ENCODE results near the gene GMDS. TPM values are rescaled to one million over a fixed set of nuclear protein-coding genes. Genes with fewer than 3 reads are reported as not detected.

The GMDS gene
- total RNA-seq, 2 experiments from 2014 or later = 13.9 to 16.4 TPM

DNA sequence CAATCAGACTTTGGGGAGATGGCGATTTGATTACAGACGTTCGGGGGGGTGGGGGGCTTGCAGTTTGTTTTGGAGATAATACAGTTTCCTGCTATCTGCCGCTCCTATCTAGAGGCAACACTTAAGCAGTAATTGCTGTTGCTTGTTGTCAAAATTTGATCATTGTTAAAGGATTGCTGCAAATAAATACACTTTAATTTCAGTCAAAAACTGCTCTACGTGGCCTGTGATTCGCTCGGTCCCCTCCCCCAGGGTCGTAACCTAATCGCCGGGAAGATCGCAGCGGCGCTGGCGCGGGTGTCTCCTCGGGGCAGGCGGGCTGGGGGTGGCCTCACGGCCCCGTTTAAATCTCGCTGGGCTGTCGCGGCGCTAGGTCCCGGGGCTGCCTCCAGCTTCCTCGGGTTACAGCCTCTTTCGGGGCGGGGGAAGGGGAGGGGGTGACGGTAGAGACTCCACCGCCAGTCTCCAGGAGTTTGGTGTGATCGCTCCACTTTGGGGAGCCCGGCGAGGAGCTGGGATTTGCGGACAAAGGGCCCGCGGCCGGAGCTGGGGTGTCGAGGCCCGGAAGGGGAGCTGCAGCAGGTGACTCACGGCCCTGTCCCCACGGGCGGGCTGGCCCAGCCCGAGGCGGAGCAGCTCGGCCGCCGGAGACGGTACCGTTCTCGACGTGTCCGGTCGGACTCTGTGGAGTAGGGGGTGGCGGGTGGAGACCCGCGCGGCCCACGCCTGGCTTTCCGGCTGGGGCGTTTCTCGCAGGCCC is 631.5 kb downstream of the GMDS start:
- ATAC-seq (ENCODE audit: poor library complexity) = no peak
- H3K27ac Mint-ChIP-seq = no peak overlapping the region

DNA sequence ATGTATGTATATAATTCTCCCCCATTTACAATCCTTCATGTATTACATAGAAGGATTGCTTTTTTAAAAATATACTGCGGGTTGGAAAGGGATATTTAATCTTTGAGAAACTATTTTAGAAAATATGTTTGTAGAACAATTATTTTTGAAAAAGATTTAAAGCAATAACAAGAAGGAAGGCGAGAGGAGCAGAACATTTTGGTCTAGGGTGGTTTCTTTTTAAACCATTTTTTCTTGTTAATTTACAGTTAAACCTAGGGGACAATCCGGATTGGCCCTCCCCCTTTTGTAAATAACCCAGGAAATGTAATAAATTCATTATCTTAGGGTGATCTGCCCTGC is 632.1 kb downstream of the GMDS start:
- Histone ChIP-seq H3K4me1 (ENCODE audit: insufficient read depth, low read length) (peaks cover 37% of the 10 kb centered on the region), H3K27me3 (ENCODE audit: control insufficient read depth in 1 of 2, insufficient read depth in 2 of 2, low read length in 2 of 2) (peaks cover 63 to 79% of the 10 kb centered on the region in 2 experiments), H3K9me3 (ENCODE audit: control insufficient read depth in 1 of 2, insufficient read depth in 1 of 2, low read length in 2 of 2) (peaks cover 0 to 28% of the 10 kb centered on the region in 2 experiments), H3K36me3 (ENCODE audit: insufficient read depth, low read length) (no peaks in the 10 kb centered on the region), H3K27ac (ENCODE audit: low read depth in 1 of 2, low read length in 2 of 2) (no peak overlapping the region), H3K4me3 (ENCODE audit: low read length) (no peak overlapping the region)
- H3K4me3 Mint-ChIP-seq = peak overlapping the region; percentile 56
- ATAC-seq (ENCODE audit: poor library complexity) (no peak), DNase-seq (no peak)
- peaks cover 6% of the 10 kb centered on the region for H3K36me3 Mint-ChIP-seq (ENCODE audit: low read depth)
- H3K27ac Mint-ChIP-seq = no peak overlapping the region
- TF ChIP-seq, protein P1, sequence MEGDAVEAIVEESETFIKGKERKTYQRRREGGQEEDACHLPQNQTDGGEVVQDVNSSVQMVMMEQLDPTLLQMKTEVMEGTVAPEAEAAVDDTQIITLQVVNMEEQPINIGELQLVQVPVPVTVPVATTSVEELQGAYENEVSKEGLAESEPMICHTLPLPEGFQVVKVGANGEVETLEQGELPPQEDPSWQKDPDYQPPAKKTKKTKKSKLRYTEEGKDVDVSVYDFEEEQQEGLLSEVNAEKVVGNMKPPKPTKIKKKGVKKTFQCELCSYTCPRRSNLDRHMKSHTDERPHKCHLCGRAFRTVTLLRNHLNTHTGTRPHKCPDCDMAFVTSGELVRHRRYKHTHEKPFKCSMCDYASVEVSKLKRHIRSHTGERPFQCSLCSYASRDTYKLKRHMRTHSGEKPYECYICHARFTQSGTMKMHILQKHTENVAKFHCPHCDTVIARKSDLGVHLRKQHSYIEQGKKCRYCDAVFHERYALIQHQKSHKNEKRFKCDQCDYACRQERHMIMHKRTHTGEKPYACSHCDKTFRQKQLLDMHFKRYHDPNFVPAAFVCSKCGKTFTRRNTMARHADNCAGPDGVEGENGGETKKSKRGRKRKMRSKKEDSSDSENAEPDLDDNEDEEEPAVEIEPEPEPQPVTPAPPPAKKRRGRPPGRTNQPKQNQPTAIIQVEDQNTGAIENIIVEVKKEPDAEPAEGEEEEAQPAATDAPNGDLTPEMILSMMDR (IDR thresholded peaks at IDR 0.05) = no peak
- H3K4me1 Mint-ChIP-seq (ENCODE audit: low read depth) = peaks cover 32% of the 10 kb centered on the region
- POLR2A ChIA-PET = no interaction called here
- no peaks in the 10 kb centered on the region for H3K9me3 Mint-ChIP-seq
- CTCF ChIA-PET = no interaction called here
- intact Hi-C loops (cut with DNase I, micrococcal nuclease) = no loop called here
- H3K27me3 Mint-ChIP-seq = peaks cover 69% of the 10 kb centered on the region

More for the DNA sequence above, 631.5 kb downstream of the GMDS start:
- POLR2A ChIA-PET = interaction anchor here (0.7 kb wide), 1 partner anchor 12 kb away, joined by 3 read pairs; no protein-coding TSS in a partner anchor
- intact Hi-C loops (cut with DNase I, micrococcal nuclease) = no loop called here
- H3K9me3 ChIP-seq (ENCODE audit: control insufficient read depth in 1 of 2, insufficient read depth in 1 of 2, low read length in 2 of 2) = peaks cover 0 to 25% of the 10 kb centered on the region in 2 experiments
- H3K36me3 ChIP-seq (ENCODE audit: insufficient read depth, low read length) = no peaks in the 10 kb centered on the region
- TF ChIP-seq, protein P1 (IDR thresholded peaks at IDR 0.05) = no peak
- peaks cover 68% of the 10 kb centered on the region for H3K27me3 Mint-ChIP-seq
- CTCF ChIA-PET = no interaction called here
- H3K4me3 ChIP-seq (ENCODE audit: low read length) = no peak overlapping the region
- H3K27ac ChIP-seq (ENCODE audit: low read depth in 1 of 2, low read length in 2 of 2) = no peak overlapping the region
- H3K36me3 Mint-ChIP-seq (ENCODE audit: low read depth) = peaks cover 6% of the 10 kb centered on the region
- H3K9me3 Mint-ChIP-seq = no peaks in the 10 kb centered on the region
- peaks cover 32% of the 10 kb centered on the region for H3K4me1 ChIP-seq (ENCODE audit: insufficient read depth, low read length)
- peaks cover 63 to 80% of the 10 kb centered on the region in 2 experiments for H3K27me3 ChIP-seq (ENCODE audit: control insufficient read depth in 1 of 2, insufficient read depth in 2 of 2, low read length in 2 of 2)
- H3K4me1 Mint-ChIP-seq (ENCODE audit: low read depth) = peaks cover 26% of the 10 kb centered on the region
- DNase-seq = peak in 1 of 14 experiments; percentile 36
- H3K4me3 Mint-ChIP-seq = peak overlapping the region; percentile 56

DNA sequence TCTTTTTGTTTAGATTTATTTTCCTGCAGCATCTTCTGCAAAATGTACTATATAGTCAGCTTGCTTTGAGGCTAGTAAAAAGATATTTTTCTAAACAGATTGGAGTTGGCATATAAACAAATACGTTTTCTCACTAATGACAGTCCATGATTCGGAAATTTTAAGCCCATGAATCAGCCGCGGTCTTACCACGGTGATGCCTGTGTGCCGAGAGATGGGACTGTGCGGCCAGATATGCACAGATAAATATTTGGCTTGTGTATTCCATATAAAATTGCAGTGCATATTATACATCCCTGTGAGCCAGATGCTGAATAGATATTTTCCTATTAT is 632.5 kb downstream of the GMDS start:
- POLR2A ChIA-PET = interaction anchor here (1.8 kb wide), 1 partner anchor 89 kb away, joined by 5 read pairs; no protein-coding TSS in a partner anchor
- TF ChIP-seq, protein P1 (IDR thresholded peaks at IDR 0.05) = no peak
- CTCF ChIA-PET = no interaction called here
- no peak overlapping the region for H3K27ac ChIP-seq (ENCODE audit: low read depth in 1 of 2, low read length in 2 of 2)
- DNase-seq = no peak
- Mint-ChIP-seq H3K9me3 (no peaks in the 10 kb centered on the region), H3K27ac (no peak overlapping the region), H3K36me3 (ENCODE audit: low read depth) (peaks cover 6% of the 10 kb centered on the region), H3K27me3 (peaks cover 69% of the 10 kb centered on the region), H3K4me3 (peak overlapping the region; percentile 88), H3K4me1 (ENCODE audit: low read depth) (peaks cover 36% of the 10 kb centered on the region)
- H3K9me3 ChIP-seq (ENCODE audit: control insufficient read depth in 1 of 2, insufficient read depth in 1 of 2, low read length in 2 of 2) = peaks cover 0 to 27% of the 10 kb centered on the region in 2 experiments
- H3K27me3 ChIP-seq (ENCODE audit: control insufficient read depth in 1 of 2, insufficient read depth in 2 of 2, low read length in 2 of 2) = peaks cover 63 to 79% of the 10 kb centered on the region in 2 experiments
- ATAC-seq (ENCODE audit: poor library complexity) = no peak
- no peaks in the 10 kb centered on the region for H3K36me3 ChIP-seq (ENCODE audit: insufficient read depth, low read length)
- intact Hi-C loops (cut with DNase I, micrococcal nuclease) = no loop called here
- H3K4me3 ChIP-seq (ENCODE audit: low read length) = no peak overlapping the region
- H3K4me1 ChIP-seq (ENCODE audit: insufficient read depth, low read length) = peaks cover 41% of the 10 kb centered on the region

Measured in CD4-positive, alpha-beta T cell (primary cell).